Left ventricle myocardium inferior (tissue), 1 donor: ENCODE measurements around the gene TBRG4. TPM values are rescaled to one million over a fixed set of nuclear protein-coding genes. Genes with fewer than 3 reads are reported as not detected.

Experiments
- DNase-seq: peaks from one replicate; pipeline ENCODE4 v3.0.0-alpha.2; 2020
- H3K27ac ChIP-seq: fragments of 200-600 bp; replicated peaks from 2 replicates; pipeline ENCODE4 v1.8.0; 2021
- H3K27me3 ChIP-seq: fragments of 200-600 bp; 2 replicates; pipeline ENCODE4 v1.8.0; 2021; ENCODE audit warnings: low read depth
- H3K36me3 ChIP-seq: fragments of 200-600 bp; 2 replicates; pipeline ENCODE4 v1.8.0; 2021
- H3K4me1 ChIP-seq: fragments of 200-600 bp; 2 replicates; pipeline ENCODE4 v1.8.0; 2021
- H3K4me3 ChIP-seq: fragments of 200-600 bp; 2 replicates; pipeline ENCODE4 v1.8.0; 2021; ENCODE audit warnings: mild to moderate bottlenecking, moderate library complexity
- H3K9me3 ChIP-seq: fragments of 200-600 bp; replicated peaks from 2 replicates; pipeline ENCODE4 v1.8.0; 2021
- intact Hi-C: fragments of 100-400 bp; cut with micrococcal nuclease; formaldehyde crosslinking; loops from one replicate; pipeline ENCODE4 v1.11.0; 2022
- total RNA-seq: library from RNA; stranded (reverse); fragmentation: NEBNext Ultra II Directional; extraction: Animal tissue kit (Norgen Biotek cat#: 25700); gene quantifications from one replicate; pipeline ENCODE4 v1.2.1, GENCODE V29; 2021
- TF ChIP-seq, protein P1 (sequence below): fragments of 200-600 bp; IDR thresholded peaks from 2 replicates; pipeline ENCODE4 v1.8.0; 2021; ENCODE audit warnings: antibody characterized with exemption, mild to moderate bottlenecking, borderline replicate concordance
- donor health status: DM: no; HTN: yes; CAD: no; lungs with severe emphysema.

The TBRG4 gene
- total RNA-seq, 1 donor from 2014 or later = 79.3 TPM

DNA sequence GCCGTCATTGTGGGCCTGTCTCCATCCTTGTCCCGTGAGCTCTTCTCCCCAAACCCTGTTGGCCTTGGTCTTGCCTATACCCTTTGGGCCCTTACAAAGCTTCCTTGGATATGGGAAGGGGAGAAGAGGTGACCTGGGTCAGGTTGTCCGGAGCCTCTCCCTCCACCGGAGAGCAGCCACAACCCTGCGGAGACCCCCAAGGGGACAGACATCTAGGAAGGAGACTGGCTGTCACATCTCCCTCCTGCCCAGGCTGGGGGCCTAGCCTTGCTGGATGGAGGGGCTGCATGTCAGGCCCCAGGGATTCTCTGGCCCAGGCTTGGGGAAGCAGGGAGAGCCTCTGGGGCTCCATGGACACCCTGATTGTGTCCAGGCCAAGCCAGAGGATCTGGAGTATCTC, 34.6 kb downstream of the TBRG4 start:
- intact Hi-C loops = no loop called here

DNA sequence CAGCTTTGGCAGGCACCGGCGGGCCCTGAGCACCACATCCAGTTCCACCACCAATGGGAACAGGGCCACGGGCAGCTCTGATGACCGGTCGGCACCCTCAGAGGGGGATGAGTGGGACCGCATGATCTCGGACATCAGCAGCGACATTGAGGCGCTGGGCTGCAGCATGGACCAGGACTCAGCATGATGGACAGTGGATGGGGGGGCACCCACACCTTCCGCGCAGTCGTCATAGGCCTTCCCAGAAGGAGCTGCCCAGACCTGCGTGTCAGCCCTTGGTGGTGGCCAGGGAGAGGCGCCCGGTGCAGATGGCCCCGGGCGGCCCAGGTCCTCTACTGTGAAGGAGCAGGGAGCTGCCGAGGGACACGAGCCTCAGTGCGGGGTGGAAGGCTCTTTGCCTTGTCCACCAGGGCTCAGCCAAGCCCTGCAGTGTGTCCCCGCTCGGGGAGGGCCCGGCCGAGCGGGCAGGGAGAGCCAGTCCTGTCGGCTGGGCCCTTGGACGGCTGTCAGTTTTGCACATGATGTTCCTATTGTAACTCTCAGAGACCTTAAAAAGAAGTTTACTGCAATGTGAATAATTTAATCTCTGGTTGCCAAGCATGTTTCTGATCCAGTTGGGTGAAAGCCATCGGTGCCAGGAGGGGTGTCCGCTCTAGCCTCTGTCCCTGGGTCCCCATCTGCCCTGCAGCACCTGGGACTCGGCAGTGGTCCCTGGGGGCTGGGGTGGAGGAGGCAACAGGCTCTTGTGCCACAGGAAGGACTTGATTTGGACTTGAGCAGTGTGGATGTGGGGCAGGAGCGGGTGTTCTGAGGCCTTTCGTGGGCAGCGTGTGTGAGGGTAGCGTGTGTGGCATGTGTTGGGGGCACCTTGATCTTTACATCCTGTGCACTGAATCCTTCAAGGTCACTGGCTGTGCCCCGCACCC, 35.4 kb downstream of the TBRG4 start:
- intact Hi-C loops = no loop called here
- Histone ChIP-seq H3K27me3 (no peaks in the 10 kb centered on the region), H3K9me3 (no peaks in the 10 kb centered on the region), H3K4me3 (no peak overlapping the region), H3K4me1 (peaks cover 15% of the 10 kb centered on the region), H3K27ac (peak overlapping the region; percentile 23), H3K36me3 (peaks cover 62% of the 10 kb centered on the region)
- TF ChIP-seq, protein P1, sequence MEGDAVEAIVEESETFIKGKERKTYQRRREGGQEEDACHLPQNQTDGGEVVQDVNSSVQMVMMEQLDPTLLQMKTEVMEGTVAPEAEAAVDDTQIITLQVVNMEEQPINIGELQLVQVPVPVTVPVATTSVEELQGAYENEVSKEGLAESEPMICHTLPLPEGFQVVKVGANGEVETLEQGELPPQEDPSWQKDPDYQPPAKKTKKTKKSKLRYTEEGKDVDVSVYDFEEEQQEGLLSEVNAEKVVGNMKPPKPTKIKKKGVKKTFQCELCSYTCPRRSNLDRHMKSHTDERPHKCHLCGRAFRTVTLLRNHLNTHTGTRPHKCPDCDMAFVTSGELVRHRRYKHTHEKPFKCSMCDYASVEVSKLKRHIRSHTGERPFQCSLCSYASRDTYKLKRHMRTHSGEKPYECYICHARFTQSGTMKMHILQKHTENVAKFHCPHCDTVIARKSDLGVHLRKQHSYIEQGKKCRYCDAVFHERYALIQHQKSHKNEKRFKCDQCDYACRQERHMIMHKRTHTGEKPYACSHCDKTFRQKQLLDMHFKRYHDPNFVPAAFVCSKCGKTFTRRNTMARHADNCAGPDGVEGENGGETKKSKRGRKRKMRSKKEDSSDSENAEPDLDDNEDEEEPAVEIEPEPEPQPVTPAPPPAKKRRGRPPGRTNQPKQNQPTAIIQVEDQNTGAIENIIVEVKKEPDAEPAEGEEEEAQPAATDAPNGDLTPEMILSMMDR = no peak
- DNase-seq = no peak

More for the DNA sequence above, 34.6 kb downstream of the TBRG4 start:
- no peak overlapping the region for H3K27ac ChIP-seq
- H3K4me1 ChIP-seq = peaks cover 15% of the 10 kb centered on the region
- H3K4me3 ChIP-seq = no peak overlapping the region
- DNase-seq = no peak
- peaks cover 54% of the 10 kb centered on the region for H3K36me3 ChIP-seq
- TF ChIP-seq, protein P1 = no peak
- H3K9me3 ChIP-seq = no peaks in the 10 kb centered on the region
- H3K27me3 ChIP-seq = no peaks in the 10 kb centered on the region

DNA sequence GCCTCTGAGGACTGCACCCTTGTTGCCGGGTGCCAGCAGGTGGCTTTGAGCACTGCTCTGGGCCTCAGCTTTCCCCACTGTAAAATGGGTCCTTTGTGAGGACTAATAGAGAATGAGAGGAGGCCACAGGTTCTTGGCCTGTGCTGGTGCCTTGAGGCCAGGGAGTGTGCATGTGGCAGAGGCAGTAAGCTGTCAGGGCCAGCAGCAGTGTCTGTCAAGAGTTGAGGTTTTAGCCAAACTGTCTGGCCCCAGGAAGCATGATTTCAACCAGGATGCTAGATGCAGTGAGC, 36.2 kb downstream of the TBRG4 start:
- H3K36me3 ChIP-seq = peaks cover 69% of the 10 kb centered on the region
- TF ChIP-seq, protein P1 = no peak
- H3K4me1 ChIP-seq = peaks cover 15% of the 10 kb centered on the region
- H3K27ac ChIP-seq = no peak overlapping the region
- H3K9me3 ChIP-seq = no peaks in the 10 kb centered on the region
- intact Hi-C loops = no loop called here
- H3K4me3 ChIP-seq = no peak overlapping the region
- no peak for DNase-seq
- H3K27me3 ChIP-seq = no peaks in the 10 kb centered on the region

DNA sequence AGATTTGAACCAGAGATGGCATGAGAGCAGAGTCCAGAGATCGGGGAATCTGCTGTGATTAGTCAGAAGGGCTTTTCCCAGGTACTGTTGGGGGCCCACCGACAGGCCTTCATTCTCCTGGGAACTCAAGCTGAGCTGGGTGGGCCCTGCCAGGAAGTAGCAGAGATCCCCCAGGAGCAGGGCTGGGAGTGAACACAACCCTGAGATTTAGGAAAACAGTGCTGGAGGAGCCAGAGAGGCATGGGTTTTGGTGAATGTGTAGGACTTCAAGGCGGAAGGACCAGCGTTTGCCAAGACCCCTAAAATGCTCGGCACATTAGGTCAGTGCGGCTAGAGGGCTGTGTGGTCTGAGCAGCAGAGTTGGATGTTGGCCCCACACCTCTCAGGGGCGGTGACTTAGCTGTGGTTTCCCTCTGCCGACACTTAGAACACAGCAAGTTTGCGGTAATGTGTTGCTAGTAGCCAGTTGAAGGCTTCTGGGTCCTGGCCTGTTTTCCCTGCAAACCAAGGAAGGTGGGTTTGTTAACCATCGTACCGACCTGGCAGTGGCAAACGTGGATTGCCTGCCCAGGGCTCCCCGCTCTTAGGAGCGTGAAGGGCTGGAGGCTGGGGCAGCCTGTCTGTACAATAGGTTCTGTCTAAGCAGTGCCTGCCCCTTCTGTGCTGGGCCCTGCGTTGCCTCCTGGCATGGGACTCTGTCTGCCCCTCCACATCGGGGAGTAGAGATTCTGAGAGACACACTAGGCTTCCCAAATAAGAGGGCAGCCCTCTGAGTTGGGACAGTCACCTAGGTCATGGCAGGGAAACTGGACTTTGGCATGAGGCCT, 36.8 kb downstream of the TBRG4 start:
- Histone ChIP-seq H3K4me3 (no peak overlapping the region), H3K27me3 (no peaks in the 10 kb centered on the region), H3K4me1 (peaks cover 15% of the 10 kb centered on the region), H3K27ac (peak overlapping the region; percentile 48), H3K36me3 (peaks cover 75% of the 10 kb centered on the region), H3K9me3 (no peaks in the 10 kb centered on the region)
- intact Hi-C loops = no loop called here
- no peak for DNase-seq
- TF ChIP-seq, protein P1 = no peak

DNA sequence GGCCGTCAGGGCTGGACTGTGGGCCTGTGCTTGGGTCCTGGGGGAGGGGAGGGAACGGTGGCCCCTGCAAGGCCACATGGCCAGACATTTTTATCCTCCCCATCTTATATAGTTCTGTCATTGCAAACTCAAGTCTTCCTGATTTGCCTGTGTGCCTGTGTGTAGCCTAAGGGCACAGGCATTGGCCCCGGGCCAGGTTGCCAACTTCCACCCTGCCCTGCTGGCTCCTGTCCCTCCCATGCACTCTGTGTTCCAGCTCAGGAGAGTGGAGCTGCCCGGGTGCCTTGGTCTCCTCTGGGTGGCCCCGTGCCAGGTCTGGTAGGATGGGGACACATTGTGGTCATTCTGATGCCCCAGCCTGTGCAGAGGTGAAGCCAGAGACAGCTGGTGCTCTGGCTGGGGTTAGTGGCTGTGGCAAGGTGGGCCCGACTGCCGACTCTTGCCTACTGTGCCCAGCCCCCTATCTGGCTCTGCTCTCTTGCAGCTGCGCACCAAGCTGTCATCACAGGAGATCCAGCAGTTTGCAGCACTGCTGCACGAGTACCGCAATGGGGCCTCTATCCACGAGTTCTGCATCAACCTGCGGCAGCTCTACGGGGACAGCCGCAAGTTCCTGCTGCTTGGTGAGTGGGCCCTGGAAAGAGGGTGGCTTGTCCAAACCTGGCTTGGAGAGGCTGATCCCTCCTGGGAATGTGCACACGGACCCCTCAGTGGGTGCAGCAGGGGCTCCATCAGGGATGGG, 37.5 kb downstream of the TBRG4 start:
- Histone ChIP-seq H3K4me1 (peaks cover 15% of the 10 kb centered on the region), H3K36me3 (peaks cover 83% of the 10 kb centered on the region), H3K27me3 (no peaks in the 10 kb centered on the region), H3K9me3 (no peaks in the 10 kb centered on the region), H3K4me3 (no peak overlapping the region), H3K27ac (peak overlapping the region; percentile 48)
- DNase-seq = peak; percentile 81
- intact Hi-C loops = no loop called here
- TF ChIP-seq, protein P1 = no peak
